Measurements from ENCODE around the gene RORC. TPM values are rescaled to one million over a fixed set of nuclear protein-coding genes. Genes with fewer than 3 reads are reported as not detected.

Gene RORC
- total and polyA plus RNA-seq, 2 of the 8 experiments (the other 6 are each of a cell fraction or from before 2014, with no cell fraction given), result 0.44 to 0.54 TPM

- TF ChIP-seq, protein P1, sequence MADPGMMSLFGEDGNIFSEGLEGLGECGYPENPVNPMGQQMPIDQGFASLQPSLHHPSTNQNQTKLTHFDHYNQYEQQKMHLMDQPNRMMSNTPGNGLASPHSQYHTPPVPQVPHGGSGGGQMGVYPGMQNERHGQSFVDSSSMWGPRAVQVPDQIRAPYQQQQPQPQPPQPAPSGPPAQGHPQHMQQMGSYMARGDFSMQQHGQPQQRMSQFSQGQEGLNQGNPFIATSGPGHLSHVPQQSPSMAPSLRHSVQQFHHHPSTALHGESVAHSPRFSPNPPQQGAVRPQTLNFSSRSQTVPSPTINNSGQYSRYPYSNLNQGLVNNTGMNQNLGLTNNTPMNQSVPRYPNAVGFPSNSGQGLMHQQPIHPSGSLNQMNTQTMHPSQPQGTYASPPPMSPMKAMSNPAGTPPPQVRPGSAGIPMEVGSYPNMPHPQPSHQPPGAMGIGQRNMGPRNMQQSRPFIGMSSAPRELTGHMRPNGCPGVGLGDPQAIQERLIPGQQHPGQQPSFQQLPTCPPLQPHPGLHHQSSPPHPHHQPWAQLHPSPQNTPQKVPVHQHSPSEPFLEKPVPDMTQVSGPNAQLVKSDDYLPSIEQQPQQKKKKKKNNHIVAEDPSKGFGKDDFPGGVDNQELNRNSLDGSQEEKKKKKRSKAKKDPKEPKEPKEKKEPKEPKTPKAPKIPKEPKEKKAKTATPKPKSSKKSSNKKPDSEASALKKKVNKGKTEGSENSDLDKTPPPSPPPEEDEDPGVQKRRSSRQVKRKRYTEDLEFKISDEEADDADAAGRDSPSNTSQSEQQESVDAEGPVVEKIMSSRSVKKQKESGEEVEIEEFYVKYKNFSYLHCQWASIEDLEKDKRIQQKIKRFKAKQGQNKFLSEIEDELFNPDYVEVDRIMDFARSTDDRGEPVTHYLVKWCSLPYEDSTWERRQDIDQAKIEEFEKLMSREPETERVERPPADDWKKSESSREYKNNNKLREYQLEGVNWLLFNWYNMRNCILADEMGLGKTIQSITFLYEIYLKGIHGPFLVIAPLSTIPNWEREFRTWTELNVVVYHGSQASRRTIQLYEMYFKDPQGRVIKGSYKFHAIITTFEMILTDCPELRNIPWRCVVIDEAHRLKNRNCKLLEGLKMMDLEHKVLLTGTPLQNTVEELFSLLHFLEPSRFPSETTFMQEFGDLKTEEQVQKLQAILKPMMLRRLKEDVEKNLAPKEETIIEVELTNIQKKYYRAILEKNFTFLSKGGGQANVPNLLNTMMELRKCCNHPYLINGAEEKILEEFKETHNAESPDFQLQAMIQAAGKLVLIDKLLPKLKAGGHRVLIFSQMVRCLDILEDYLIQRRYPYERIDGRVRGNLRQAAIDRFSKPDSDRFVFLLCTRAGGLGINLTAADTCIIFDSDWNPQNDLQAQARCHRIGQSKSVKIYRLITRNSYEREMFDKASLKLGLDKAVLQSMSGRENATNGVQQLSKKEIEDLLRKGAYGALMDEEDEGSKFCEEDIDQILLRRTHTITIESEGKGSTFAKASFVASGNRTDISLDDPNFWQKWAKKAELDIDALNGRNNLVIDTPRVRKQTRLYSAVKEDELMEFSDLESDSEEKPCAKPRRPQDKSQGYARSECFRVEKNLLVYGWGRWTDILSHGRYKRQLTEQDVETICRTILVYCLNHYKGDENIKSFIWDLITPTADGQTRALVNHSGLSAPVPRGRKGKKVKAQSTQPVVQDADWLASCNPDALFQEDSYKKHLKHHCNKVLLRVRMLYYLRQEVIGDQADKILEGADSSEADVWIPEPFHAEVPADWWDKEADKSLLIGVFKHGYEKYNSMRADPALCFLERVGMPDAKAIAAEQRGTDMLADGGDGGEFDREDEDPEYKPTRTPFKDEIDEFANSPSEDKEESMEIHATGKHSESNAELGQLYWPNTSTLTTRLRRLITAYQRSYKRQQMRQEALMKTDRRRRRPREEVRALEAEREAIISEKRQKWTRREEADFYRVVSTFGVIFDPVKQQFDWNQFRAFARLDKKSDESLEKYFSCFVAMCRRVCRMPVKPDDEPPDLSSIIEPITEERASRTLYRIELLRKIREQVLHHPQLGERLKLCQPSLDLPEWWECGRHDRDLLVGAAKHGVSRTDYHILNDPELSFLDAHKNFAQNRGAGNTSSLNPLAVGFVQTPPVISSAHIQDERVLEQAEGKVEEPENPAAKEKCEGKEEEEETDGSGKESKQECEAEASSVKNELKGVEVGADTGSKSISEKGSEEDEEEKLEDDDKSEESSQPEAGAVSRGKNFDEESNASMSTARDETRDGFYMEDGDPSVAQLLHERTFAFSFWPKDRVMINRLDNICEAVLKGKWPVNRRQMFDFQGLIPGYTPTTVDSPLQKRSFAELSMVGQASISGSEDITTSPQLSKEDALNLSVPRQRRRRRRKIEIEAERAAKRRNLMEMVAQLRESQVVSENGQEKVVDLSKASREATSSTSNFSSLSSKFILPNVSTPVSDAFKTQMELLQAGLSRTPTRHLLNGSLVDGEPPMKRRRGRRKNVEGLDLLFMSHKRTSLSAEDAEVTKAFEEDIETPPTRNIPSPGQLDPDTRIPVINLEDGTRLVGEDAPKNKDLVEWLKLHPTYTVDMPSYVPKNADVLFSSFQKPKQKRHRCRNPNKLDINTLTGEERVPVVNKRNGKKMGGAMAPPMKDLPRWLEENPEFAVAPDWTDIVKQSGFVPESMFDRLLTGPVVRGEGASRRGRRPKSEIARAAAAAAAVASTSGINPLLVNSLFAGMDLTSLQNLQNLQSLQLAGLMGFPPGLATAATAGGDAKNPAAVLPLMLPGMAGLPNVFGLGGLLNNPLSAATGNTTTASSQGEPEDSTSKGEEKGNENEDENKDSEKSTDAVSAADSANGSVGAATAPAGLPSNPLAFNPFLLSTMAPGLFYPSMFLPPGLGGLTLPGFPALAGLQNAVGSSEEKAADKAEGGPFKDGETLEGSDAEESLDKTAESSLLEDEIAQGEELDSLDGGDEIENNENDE (IDR thresholded peaks at IDR 0.05; ENCODE audit: insufficient replicate concordance, low read length), result no peak
- TF ChIP-seq ATF3 (IDR thresholded peaks at IDR 0.05; ENCODE audit: insufficient read depth, low read depth, low read length) (no peak), BRCA1 (IDR thresholded peaks at IDR 0.05; ENCODE audit: low read depth, low read length) (no peak), RFX5 (IDR thresholded peaks at IDR 0.05; ENCODE audit: borderline replicate concordance, low read depth, low read length) (no peak), SAP30 (IDR thresholded peaks at IDR 0.05; ENCODE audit: insufficient read depth, insufficient replicate concordance, low read length) (no peak), POLR2AphosphoS5 (IDR thresholded peaks at IDR 0.05; ENCODE audit: low read depth, low read length) (no peak), ATF2 (IDR thresholded peaks at IDR 0.05; ENCODE audit: low read length) (no peak)
Measured at GRCh38 chr1:151831256-151831591, 378 bp downstream of the RORC start (continued).

Measured in H1 (cell line).